ENCODE data around the gene MTMR10. TPM values are rescaled to one million over a fixed set of nuclear protein-coding genes. Genes with fewer than 3 reads are reported as not detected.

MTMR10 gene
- total and polyA plus RNA-seq, 9 donors = 13.6 to 21.3 (median 15.4) TPM

Other genes with a start within 250 kb of the MTMR10 start
- gene FAN1, start 87.7 kb downstream of the MTMR10 start, total RNA-seq = 25.5 TPM
- gene FAN1, start 87.7 kb downstream of the MTMR10 start, polyA plus RNA-seq (ENCODE audit: insufficient read depth in 1 of 8, insufficient read length in 8 of 8, low replicate concordance in 1 of 8) = 10 to 100 TPM; 18.7 to 26.6 (median 20.4) TPM
- not detected for gene TRPM1, start 110.1 kb upstream of the MTMR10 start, total RNA-seq
- gene TRPM1, start 110.1 kb upstream of the MTMR10 start, polyA plus RNA-seq (ENCODE audit: insufficient read depth in 1 of 8, insufficient read length in 8 of 8, low replicate concordance in 1 of 8) = under 1 TPM in 3 of 8 donors, not detected in 5; 0.08 to 0.71 (median 0.37) TPM

Data from muscle of leg (tissue), 9 donors.